Activated CD4-positive, alpha-beta T cell treated with anti-CD3 and anti-CD28 coated beads, Interleukin-10, Interleukin-2, amounts not matched to agents 100 ng/mL and 50 ng/mL, durations not matched to agents 16 hours and 8 hours (primary cell): Measurements from ENCODE around the gene WDR17.

ENCODE experiments used
- DNase-seq: peaks from one replicate; pipeline ENCODE4 v3.0.0-alpha.2; 2020

Gene WDR17

GRCh38 chr4:176065435-176066291 is at the start of gene WDR17:
Gene WDR17, plus strand, starts transcription at chr4:176065841. Its CDS starts 45,740 bp downstream, at chr4:176111581.
- DNase-seq: peak; percentile 90

GRCh38 chr4:176016601-176017000 is 49.0 kb upstream of the WDR17 start:
- DNase-seq: no peak

DNA sequence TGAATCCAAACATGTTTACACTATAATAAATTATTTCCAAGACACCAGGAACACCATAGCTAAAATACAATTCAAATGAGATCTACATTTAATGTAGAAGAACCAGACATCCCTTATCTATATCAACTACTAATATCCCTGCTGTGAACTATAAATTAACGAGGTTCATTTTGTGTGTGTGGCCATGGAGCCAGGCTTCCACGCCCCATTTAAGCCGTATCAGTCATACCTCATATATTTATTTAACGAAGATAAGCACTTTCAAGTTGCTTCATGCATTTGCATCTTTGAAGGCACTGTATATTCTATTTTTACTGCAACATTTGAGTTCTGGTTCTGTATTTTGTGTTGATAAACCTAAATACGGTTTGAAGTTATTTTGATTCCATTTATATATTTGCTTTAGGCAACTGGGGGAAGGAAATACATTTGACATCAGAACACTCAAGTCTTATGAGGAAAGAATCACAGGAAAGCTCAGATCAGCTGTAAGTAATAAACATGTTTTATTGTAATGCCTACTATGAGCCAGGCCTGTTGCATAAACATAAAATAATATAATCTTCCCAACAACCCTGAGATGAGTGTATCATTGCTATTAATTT is 45.1 kb upstream of the WDR17 start:
- DNase-seq: no peak

DNA sequence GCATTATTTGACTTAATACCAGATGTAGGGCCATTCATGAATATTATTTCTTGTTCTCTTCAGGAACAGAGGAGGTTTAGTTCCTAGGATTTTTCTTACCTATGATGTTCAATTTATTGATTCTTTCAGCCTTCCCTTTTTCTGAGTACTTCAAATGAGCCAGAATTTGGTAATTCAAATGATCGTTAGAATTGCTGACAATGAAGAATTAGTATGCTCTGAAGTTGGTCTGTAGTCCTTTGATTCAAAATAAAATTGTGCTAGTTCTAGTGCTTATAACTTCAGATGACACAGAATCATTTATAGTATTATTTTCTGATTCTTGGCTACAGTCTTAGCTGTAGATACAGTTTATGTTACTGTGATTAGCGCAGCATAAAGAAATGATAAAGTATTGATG is 35.2 kb upstream of the WDR17 start:
- DNase-seq: no peak

DNA sequence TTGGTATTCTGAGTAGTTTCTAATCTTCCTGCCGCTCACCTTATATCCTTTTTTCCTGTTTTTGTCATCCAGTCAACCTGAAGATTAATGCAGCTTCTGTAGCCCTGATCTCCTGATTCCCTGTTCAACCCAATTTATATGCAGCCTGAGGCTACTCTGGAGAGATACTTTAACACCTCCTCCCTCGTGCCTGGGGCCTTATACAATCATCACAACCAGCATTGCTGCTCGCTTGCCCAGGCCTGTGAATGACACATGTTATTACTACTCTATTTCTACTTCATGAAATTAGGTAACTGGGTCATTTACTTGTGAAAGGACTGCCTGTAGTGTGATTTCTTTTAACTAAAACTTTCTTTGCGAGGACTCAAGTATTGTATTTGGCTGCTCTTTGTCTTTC is 33.7 kb upstream of the WDR17 start:
- no peak for DNase-seq

DNA sequence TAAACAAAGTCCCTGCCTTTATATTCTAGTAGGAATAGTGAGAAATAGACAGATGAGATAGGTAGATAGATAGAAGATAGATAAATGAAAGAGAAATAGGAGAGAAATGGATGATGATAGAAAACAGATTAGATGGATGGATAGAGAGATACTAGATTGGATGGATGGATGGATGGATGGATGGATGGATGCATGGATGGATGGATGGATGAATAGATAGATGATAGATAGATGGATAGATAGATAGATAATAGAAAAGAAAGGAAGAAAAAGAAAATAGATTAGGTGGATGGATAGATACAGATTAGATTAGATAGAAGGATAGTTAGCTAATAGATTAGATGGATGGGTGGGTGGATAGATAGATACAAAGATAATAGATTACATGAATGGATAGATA is 33.2 kb upstream of the WDR17 start:
- no peak for DNase-seq

DNA sequence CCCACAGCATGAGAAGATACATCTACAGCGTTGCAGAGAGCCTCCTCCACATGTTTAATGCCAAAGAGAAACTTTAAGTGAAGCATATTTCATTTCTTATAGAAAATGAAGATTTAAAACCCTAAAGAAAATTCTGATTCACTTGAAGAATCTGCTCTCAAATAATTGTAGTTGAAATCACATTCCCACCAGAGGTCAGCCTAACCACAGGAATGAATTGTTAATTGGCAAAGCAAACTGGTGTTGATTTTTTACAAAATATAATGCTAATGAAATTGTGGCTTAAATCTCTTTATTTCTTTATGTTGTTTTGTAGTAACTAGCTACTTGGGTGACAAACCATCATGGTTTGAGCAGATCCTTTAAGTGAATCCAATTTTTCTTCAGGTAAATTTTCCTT is 31.1 kb upstream of the WDR17 start:
- DNase-seq: no peak

GRCh38 chr4:176034936-176035335 is 30.7 kb upstream of the WDR17 start:
- DNase-seq: no peak

DNA sequence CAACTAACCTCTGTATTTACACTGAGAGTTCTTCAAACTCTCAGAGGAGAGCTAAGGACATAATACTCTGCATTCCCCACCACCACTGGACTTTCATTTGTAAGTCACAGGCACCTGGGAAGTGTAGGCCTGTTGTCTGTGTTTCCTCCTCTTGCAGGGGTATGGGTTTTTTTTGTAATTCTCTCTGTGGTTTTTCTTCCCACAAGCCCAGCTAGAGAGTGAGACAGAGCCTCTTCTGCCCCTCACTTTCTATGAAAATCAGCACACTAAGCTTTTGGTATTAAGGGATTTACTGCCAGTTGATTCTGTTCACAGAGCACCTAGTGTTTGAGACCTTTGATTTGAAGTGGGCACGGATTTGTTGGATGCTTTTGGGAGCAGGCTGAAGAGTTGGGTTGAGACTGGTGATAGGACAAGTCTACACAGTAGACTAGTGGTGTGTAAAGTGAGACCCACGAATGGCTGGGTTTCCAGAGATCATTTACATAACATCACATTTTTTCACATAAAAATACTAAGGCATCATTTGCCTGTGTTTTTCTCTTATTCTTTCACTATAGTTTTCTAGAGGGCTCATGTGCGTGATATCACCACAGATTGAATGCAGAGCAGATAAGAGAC is 28.9 kb upstream of the WDR17 start:
- DNase-seq: no peak

DNA sequence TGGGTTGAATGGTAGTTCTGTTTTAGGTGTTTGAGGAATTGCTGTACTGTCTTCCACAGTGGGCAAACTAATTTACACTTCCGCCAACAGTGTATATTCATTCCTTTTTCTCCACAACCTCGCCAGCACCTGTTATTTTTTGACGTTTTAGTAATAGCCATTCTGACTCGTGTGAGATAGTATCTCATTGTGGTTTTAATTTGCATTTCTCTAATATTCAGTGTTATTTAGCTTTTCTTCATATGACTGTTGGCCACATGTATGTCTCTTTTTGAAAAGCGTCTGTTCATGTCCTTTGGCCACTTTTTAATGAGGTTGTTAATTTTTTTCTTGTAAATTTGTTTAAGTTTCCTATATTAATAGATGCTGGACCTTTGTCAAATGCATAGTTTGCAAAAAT is 26.9 kb upstream of the WDR17 start:
- DNase-seq: no peak

- DNase-seq: no peak
Observed at GRCh38 chr4:176042195-176042594, 23.4 kb upstream of the WDR17 start.

DNA sequence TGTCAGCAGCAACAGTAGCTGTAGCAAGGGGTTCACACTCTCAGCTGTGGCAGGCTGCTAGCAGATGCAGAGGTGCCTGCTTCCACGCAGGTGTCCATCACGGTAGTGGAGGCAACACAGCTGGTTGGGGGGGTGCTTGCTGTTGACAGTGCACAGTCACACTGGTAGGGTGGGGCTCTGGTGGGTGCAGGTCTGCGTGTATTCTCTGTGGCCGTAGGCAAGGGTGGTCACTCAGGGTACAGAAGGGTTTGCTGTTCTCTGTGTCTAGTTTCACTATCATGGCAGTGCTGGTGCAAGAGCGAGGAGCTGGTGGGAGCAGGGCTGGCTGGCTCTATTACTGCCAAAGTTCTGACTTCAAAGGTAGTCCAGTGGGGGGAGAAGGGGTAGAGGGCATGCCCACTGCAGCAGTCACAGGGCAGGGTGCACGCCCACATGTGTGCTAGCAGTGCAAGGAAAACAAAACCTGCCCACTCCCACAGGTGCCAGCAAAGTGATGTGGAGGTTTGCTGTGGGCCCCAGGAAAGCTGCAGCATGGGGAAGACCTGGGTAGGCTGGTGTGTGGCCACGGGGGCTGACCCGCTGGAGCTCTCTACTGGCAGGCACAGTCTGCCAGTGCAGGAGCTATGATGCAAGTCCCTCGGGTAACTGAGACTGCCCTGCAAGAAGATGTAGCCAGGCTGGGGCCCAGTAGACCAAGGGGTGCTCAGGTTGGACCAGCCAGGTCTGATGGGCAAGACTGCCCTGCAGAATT is 21.6 kb upstream of the WDR17 start:
- no peak for DNase-seq

DNA sequence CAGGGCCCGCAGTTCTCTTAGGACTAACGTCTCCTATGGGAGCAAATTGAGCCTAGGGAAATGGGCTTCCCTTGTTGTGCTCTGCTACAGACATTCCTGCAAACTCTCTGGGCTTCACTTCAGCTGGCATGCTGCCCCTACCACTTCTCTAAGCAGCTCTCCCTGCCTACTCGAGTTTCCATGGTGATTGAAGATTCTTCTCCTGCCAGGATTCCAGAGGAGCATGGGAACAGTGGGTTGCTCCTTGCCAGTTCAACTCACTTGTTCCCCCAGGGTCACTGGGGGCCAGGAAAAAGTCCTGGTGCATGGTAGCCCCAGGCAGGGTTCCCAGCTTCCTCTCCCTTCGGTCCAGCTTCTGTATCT is 21.1 kb upstream of the WDR17 start:
- DNase-seq: no peak

DNA sequence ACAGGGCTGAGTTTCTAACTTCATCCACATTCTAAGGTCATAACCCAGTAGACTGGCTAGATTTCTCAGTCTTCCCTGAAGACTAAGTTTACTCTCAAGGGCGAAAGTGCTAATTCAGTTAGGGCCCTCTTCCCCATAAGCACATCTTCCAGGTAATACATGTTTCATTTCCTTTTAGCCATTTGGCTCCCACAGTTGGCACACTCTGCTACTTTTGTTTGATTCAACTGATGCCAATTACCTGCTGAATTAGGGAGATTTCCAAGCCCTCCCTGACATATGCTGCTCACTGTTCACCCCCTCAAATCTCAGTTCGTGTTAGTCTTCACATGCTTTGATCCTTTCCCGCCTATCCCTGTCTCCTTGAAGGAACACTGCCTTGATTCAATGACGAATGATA is 17.0 kb upstream of the WDR17 start:
- no peak for DNase-seq

DNA sequence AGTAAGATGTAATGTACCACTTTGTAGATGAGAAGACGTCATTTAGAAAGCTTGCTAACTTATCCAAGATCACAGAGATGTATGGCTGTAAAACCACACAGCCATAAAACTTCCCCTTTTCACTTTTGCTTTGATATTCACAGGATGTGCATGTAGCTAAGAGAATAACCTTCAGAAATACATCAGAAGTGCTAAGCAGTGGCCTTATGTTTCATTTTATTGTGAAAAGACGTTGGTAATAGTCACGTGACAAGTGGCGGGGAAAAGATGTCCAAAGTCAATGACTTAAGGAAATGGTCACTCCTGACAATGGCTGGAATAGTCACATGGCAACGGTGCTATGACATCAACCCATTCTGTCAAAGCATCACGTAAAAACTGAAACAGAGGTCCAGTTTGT is 12.9 kb upstream of the WDR17 start:
- no peak for DNase-seq

DNA sequence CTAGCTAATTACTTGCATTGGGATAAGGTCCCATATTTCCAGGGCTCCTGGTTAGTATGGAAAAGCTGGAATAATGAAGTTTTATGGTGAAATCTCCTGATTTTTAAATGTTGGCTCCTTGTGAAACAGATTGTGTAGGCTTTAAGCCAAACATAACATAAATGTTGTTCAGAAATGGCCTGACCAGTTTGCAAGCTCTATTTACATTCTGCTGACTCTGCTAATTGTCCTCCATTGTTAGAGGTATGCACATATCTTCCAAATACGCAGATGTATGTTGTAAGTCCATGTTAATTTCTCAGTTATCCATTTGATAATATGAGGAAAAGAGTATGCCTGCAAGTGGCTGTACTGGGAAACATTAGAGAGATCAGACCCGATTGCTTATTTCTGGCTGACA is 11.9 kb upstream of the WDR17 start:
- DNase-seq: no peak

DNA sequence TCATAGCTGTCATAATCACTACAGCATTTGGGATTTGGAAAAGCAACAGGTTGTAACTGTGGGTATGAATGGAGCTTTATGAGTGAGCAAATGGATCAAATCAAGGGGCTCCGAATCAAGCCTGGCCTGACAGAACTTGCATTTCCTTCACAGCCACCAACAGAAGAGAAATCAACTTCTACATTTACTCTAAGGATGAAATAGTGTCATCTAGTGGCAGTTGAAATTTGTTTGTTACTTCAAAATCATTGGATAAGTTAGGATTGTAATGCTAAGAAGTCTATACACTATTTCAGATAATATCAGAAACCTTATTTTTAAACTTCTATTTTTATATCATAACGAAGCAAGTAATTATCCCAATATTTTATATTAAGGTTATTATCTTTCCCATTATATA is 10.7 kb upstream of the WDR17 start:
- DNase-seq: no peak

DNA sequence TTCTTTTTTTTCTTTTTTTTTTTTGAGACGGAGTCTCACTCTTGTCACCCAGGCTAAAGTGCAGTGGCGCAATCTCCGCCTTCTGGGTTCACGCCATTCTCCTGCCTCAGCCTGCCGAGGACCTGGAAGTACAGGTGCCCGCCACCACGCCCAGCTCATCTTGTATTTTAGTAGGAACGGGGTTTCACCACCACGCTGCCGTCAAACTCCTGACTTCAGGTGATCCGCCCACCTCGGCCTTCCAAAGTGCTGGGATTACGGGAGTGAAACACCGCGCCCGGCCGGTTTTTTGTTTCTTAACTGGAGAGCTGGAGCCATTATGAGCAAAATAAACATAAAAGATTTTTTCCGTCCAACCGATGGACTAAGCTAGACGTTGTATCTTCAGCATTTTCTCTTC is 1.9 kb upstream of the WDR17 start:
- no peak for DNase-seq

GRCh38 chr4:176064539-176064938 is 1.1 kb upstream of the WDR17 start:
- DNase-seq: no peak

GRCh38 chr4:176066757-176067156 is 1.1 kb downstream of the WDR17 start:
- DNase-seq: no peak

- no peak for DNase-seq
Observed at GRCh38 chr4:176077561-176077960, 11.9 kb downstream of the WDR17 start.

DNA sequence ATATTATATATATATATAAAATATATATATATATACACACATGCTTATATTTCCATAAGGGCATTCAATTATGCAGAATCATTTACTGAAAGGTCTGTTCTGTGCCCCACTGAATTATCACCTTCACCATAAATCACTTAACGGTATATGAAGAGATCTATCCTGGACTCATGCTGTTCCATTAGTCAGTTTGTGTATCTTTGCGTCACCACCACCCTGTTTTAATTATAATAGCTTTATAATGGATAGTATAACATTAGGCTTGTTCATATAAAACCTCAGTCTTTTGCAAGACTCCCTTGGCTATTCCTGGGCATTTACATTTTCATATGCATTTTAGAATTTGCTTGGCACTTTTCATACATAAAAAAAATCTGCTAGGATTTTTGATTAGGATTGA is 19.1 kb downstream of the WDR17 start:
- no peak for DNase-seq

DNA sequence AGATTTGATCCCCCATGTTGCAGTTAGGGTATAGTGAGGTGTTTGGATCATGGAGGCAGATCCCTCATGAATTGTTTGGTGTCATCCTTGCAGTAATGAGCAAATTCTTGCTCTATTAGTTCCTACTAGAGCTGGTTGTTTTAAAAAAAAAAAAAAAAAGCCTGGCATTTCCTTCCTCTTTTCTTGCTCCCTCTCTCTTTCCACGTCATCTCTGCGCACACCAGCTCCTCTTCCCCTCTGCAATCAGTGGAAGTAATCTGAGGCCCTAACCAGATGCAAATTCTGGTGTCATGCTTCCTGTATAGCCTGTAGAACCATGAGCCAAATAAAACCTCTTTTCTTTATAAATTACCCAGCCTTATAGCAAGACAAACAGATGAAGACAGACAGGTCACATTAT is 24.5 kb downstream of the WDR17 start:
- no peak for DNase-seq

DNA sequence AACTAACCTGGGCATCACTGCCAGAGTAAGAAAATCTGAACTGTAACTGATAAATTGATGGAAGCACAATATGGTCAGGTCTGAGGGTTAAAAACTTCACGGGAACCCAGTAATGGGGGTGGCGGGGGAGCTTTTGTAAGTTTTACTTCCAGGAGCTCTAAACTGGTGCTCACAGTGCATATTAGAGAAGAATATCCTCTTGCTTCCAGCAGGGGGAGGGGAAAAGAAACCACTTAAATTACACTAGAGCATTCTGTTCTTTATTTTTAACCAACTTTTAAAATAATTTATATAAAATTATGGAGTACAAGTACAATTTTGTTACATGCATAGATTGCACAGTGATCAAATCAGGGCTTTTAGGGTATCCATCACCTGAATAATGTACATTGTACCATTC is 33.7 kb downstream of the WDR17 start:
- DNase-seq: no peak
